DMS114 treated with DMSO at 0.1 percent for 48 hours (cell line): ENCODE results near the gene DIO3.
"Not testable (repeated sequence)": the region's sequence is repeated elsewhere in the genome, so short reads cannot be mapped to it uniquely, and the experiment has no call there.

Source experiments
- DNase-seq: peaks from one replicate; lab custom pipeline; 2025; ENCODE audit not compliant: unreplicated experiment; lab: John Stamatoyannopoulos, UW

Gene DIO3

DNA sequence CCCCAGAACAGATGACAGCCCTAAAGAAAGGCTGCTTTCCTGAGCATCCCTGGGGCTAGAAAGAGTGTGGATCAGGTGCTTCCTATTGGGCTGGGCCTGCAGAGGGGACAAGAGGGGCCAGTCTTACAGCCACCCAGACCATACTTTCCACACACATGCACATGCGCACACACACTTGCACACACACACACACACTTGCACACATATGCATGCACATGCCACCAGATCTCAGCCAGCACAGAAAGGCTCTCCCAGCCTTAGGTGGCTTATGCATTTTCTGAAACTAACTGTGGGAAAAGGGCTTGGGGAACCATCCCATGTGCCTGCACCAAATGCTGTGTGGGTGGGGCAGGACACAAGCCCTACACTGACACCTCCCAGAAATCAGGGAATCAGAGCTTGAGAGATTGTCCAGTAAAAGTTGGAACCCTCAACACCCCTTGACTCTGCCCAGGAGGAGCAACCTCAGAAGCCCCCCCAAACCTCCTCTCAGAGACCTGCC is 2.5 kb upstream of the DIO3 start:
- no peak for DNase-seq

- no peak for DNase-seq
Measured at GRCh38 chr14:101559250-101559623, 2.1 kb upstream of the DIO3 start.

DNA sequence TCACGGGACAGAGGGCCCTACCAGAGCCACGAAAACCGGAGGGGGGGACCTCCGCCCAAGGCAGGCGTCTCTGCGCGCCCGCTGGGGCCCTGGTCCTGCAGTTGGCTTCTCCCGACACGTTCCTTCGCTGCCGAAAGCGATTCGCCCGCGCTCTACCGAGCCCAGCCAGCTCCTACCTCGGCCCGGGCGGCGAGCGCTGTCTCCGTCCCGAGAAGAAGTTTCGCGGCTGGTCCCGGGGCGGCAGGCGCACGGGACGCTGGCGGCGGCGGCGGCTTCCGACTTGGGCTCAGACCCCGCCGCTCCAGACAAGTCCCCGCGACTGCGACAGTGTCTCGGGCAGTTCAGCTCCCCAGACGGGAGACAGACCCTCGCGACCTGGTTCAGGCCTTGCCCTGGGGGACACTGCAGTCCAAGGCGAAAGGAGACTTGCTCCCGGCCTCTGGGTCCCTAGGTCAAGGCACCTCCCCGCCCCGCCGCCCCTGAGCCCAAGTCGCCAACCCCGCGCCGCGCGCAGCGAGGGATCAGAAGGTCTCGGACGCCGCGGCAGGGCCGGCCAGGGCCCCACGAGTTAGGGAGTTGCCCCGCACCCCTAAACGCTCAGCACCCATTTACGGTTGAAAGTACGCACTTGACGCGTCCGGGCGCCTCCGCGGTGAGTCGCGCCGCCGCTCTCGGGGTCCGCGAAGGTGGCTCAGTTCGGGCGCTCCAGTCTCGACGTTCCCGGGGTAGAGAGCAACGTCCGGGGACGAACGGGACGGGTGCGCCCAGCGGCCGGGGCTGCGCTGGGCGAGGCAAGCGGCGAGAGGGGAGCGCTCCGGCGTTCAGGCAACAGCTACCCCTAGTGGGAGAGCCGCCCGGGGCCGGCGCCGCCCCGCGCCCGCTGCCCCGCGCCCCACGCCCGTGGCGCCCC is 1.4 kb upstream of the DIO3 start:
- no peak for DNase-seq

DNA sequence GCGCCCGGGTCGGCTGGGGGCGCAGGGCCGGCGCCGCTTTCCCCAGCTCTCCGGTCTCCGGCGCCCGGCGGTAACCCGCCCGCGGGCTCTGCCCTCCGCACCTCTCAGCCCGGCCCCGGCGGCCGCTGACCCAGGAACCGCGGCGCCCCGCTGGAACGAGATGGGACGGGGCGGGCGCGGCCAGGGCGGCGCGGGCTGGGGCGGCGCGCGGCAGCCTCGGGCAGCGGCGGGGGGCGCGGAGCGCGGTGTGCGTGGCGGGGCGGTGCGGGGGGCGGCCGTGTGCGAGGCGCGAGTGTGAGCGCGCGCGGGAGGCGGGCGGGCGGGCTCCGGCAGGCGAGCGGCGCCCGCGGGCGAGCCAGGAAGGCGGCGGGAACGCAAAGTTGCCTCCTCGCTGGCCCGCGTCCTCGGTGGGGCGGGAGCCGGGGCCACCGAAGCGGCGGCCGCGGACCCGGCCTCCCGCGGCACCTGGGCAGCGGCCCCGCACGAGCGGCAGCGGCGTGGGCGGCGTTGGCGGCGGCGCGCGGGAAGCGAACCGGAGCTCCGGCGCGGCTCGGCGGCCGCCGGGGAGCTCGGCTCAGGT is 671 bp upstream of the DIO3 start:
- DNase-seq: no peak

DNA sequence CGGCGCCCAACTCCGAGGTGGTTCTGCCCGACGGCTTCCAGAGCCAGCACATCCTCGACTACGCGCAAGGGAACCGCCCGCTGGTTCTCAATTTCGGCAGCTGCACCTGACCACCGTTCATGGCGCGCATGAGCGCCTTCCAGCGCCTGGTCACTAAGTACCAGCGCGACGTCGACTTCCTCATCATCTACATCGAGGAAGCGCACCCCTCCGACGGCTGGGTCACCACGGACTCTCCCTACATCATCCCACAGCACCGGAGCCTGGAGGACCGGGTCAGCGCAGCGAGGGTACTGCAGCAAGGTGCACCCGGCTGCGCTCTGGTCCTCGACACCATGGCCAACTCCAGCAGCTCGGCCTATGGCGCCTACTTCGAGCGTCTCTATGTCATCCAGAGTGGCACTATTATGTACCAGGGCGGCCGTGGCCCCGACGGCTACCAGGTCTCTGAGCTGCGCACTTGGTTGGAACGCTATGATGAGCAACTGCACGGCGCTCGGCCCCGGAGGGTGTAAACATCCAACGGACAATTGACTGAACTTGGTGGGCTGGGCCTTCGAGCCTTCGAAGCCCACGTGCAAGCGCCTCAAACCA is 699 bp downstream of the DIO3 start:
- DNase-seq: no peak

GRCh38 chr14:101562659-101563351 is 1.5 kb downstream of the DIO3 start:
- no peak for DNase-seq

GRCh38 chr14:101563352-101563653 is 2.0 kb downstream of the DIO3 start:
- no peak for DNase-seq

DNA sequence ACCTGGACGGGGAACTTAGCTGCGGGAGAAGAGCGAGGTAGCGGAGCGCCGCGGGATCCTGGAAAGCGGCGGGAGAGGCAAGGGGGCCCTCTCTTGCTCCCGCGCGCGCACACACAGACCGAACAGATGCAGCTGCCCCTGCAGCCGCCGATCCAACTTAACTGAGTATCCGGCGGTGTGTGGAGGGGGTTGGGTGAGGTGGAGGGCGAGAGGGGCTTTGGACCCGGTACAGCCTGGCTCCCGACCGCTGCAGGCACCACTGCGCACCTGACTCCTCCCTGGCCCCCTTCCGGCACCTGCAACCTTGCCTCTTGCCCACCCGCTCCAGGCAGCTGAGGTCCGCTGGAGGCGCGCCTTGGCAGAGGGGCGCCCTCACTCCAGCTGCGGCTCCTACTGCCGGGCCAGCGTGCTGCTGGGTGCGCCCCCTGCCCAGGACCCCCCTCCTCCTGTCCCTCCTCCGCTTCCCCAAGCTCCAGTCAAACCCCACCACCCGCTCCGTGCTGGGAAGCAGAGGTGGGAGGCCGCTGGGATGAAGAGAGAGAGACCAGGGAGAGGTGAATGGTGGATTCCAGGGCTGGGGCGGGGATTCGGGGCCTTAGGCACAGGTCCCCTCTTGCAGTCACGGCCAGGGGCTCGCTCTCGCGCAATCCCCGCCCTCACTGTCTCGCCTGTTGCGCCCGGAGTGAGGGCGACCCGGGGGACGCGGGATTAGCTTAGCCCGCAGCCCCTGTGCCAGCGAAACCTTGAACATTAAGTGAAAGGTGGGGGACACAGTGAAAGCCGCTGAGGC is 2.6 kb downstream of the DIO3 start:
- DNase-seq: no peak

GRCh38 chr14:101564444-101564776 is 3.1 kb downstream of the DIO3 start:
- DNase-seq: no peak

GRCh38 chr14:101564819-101565698 is 3.8 kb downstream of the DIO3 start:
- no peak for DNase-seq

DNA sequence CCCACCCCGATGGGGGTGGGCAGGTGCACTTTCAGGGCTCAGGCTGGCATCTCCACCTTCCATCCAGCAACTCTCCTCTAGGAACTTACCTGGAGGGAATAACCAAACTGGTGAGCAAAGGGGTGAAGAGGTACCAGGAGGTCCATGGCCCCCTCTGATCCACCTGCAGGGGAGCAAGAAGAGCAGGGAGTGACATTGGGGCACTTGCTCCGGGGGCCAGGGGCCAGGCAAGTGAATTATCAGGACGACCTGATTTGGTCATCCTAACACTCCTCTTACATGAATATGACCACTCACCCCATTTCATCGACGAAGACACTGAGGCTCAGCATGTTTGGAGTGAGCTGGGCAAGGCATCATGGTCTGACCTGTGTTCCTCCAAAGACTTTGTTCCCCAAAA is 6.0 kb downstream of the DIO3 start:
- no peak for DNase-seq

DNA sequence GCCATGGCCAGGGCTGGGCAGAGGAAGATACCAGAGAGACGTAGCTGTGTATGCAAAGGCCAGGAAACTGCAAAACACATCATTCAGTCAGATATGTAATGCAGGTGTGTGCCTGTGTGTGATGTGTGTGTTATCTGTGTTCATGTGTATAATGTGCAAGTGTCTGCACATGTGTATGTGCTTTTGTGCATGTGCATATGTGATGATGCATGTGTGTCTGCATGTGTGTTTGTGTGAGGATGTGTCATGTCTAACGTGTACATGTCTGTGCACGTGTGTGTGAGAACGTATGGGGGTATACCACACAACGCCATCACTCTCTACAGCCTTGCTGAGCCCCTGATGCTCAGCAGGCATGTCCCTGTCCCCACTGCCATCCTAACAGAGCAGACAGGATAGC is 9.7 kb downstream of the DIO3 start:
- DNase-seq: no peak

GRCh38 chr14:101572526-101572925 is 11.2 kb downstream of the DIO3 start:
- not testable (repeated sequence) for DNase-seq

- DNase-seq: no peak
Measured at GRCh38 chr14:101573289-101573688, 12.0 kb downstream of the DIO3 start.

GRCh38 chr14:101575581-101575980 is 14.3 kb downstream of the DIO3 start:
- no peak for DNase-seq

GRCh38 chr14:101577221-101577909 is 16.1 kb downstream of the DIO3 start:
- no peak for DNase-seq

- DNase-seq: no peak
Measured at GRCh38 chr14:101578489-101578888, 17.2 kb downstream of the DIO3 start.

DNA sequence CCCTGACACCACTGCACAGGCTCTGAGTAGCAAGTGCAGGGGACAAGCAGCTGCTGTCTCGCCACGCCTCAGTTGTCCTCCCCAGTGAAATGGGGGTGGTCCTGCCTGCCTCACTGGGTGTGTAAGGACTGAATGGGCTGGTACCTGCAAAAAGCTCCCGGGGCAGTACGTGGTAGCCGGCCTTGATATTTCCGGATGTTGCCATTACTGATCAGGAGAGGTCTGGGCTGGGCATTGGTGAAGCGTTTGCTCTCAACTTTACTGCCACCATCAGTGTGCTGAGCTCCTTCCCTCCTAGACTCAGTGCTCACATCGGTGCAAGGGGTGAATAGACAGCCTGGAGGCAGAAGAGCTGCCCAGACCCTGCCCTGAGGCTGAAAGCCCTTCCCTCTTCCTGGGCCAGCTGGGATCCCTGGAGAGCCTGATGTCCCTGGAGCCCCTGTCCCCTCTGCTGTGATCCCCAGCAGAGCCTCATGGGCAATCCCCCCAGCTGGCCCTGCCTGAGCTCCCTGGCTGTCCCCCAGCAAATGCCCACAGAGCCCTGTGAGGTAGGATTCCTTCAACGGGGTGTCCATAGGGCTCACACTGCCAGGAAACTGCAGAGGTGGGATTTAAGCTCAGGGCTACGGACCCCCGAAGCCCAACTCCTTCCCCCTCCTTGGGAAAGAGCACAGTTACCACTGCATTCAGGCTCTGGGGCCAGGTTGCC is 18.2 kb downstream of the DIO3 start:
- no peak for DNase-seq

GRCh38 chr14:101581806-101582205 is 20.5 kb downstream of the DIO3 start:
- DNase-seq: no peak
